GM18517 (cell line): ENCODE data around the gene LYPD6.

Experiments used
- ATAC-seq: cut with Tn5 transposase; IDR thresholded peaks from one replicate; pipeline ENCODE4 v1.9.1; 2021; ENCODE audit warnings: mild to moderate bottlenecking, moderate library complexity; ENCODE audit not compliant: unreplicated experiment

LYPD6 gene

DNA sequence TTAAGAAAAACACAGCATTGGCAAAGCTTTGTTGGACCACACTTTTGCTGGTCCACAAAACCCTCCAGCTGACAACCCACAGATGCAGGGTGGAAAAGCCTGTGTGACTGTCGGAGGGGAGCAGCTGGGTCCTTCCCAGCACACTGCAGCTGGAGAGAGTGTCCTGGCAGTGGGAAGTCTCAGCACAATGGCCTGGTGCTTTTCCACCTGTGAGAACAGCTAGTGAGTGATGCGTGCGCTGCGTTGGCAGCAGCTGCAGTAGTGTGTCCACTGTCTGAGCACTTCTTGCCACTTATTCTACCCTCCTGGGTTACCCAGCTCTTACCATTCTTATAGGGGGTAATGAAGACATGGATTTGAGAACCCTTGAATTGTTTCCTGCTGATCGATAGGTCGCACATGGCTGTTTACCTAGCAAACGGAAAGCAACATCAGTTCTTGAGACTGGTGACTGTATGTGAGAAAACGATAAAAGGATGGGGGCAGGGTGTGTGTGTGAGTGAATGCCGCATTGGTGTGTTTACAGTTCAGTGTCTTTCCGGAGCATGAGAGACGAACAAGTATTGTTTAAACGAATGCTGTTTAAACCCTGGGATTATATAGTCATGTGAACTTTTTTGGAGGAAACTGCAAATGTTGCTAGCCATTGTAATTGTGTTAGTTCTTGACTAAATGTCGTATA lies 69.7 kb downstream of the LYPD6 start:
- no peak for ATAC-seq

DNA sequence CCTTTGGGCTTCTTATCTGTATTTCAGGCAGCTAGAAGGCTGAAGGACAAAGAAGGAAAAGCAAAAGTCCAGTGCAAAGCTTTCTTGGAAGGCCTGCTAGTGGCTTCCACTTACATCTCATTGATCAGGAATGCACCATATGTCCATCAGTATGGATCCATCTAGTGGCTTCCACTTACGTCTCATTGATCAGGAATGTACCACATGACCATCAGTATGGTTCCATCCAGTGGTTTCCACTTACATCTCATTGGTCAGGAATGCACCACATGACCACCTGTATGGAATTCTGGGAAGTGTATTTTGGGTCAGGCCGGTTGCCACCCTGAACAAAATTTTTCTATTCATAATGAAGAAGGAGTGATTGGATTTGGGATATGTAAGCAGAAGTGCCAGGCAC lies 70.6 kb downstream of the LYPD6 start:
- no peak for ATAC-seq

DNA sequence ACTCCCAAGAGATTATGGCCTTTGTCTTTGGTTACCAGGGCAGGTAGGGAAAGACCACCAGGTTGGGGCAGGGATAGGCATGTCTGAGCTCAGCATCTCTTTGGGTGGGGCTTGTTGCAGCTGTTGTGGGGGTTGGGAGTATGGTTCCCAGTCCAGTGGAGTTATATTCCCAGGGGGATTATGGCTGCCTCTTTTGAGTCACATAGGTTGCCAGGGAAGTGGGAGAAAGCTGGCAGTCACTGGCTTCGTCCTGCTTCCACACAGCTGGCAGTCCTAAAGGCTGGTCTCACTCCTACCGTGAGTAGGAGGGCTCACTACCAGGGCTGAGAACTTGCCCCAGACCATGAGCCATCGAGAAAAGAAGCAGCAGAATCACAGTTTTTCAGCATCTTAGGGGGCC lies 79.1 kb downstream of the LYPD6 start:
- ATAC-seq = no peak

DNA sequence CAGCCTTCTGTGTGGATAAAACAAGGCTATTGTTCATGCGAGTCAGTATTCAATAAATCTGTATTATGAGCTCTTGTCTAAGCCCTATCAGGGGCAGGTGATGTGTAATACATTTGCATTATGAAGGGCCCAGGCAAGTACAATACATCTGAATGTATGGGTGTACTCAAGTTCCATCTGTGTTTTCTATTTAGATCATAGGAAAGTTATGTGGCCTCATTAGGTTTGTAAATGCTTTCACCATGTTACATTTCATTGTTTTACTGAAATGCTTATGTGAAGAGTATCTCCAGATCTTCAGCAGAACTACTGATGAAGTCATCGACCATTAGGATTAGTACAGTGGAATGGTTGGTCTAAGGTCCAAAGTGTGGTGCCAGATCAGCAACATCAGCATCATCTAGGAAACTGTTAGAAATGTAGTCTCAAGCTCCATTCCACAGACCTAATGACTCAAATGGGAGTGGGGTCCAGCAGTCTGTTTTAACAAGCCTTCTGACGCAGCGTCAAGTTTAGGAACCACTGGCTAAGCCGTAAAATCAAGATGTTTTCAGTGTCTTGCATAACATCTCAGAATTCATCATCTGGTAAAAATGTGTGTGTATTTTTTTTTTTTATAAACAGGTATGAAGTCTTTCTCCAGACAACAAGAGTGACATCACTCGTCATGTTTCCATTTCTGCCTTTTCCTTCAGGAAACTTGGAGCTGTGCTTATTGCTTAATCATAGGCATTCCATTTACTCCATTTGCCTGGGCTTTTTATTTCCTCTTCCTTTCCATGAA lies 80.5 kb downstream of the LYPD6 start:
- ATAC-seq = no peak

DNA sequence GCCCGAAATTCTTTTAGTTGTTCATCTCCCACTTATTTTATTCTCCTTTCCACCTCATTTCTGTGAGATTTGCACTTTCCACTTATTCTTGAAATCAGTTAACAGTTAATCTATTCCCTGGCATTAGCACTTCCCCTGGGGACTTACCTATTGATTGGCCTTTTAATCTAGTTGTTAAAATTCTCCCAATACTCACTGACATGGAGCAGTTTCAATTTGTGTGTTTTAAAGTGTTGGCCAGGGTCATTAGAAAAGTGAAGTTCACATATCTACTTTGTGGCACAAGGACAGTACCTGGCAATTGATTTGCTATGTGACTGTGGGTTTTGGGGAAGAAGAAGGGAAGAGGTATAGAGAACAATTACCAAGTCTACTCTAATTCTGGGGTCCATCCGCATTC lies 83.1 kb downstream of the LYPD6 start:
- ATAC-seq = no peak

DNA sequence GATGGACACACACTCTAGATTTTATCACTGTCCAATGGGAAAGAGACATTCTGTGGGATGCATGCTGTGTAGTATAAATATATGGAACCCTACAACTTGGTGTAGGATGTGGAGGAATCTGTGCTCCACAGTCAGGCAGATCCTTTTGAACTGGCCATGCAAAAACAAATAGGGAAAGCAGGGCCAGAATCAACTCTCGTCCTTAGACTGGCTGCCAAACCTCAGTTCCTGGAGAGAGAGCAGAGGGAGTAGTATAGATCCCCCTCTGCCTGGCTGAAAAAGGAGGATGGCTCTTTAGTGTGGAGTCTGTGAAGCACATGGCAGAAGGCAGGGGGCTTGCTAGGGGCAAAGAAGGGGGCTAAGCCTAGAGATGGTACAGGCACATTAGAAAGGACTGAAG lies 84.7 kb downstream of the LYPD6 start:
- ATAC-seq = no peak

DNA sequence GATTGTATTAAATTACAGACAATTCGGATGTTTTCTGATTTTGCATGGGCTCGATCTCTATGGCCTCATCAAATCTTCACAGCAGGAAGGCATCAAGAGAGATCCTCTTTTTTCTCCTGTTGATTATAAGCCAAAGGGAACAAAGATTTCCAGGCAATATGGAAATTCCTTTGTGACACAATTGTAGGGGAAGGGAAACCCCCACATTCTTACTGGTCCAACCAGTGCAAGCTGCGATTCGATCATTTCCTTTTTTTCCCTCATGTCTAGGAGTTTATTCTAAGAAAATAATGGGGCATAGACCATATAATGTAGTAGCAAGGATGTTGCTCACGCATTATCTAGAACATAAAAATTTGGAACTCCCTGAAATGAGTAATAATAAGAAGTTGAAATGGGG lies 87.7 kb downstream of the LYPD6 start:
- ATAC-seq = no peak

DNA sequence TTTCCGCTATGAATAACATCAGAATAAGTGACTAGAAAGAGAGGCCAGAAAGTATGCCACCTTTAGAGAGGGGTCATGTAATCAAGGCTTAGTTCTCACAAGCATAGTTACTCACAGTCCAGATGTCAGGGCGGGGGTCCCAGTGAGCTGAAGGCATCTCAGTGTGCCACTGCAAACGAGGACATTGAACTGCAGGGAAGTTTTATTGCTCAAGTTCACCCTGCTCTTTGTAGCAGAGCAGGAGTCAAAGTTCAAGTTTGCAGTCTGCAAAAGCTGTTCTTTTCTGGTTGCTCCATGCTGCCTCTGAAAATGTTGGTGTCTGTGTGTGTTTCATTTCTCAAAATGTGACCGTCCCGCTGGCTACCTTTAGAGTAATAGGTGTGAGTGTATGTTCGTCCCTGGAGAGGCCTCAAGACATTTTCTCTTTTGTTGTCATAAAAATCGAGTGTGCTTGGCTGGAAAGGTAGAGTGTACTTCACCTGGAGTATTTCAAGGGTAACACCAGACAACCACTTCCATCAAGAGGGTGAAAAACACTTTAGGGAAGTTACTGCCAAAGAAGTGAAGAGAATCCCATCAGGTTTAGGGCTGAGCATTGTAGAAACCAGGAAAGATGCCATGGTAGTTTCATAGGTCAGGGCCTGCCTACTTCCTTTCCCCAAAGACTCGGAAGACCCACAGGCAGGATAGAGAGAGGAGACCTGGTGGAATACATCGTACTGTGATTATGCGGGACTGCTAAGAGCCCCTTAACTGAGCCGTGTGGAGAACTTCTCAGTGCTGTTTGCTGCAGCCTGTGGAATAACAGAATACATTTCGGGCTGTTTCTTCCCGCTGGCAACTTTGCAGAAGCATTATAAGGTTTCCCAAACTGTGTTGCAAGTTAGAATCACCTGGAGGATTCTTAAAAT lies 89.9 kb downstream of the LYPD6 start:
- ATAC-seq = no peak

DNA sequence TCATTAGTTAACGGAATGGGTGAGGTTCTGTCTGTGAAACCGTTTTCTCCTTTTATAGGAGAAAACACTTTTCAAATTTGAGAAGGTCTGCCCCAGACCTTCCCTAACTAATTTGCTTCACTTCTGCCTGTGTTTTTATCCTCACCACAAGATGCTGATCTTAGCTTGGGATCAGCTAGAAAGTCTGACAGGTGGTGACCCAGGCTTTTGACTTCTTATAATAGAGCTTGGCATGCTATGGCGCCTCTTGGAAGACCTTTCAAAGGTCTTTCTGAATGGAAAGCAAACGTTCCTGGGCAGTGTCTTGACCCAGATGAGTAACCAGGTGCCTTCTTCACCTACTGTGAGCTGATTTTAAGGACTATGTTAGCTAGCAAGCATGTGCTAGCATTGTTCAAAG lies 91.4 kb downstream of the LYPD6 start:
- ATAC-seq = no peak

DNA sequence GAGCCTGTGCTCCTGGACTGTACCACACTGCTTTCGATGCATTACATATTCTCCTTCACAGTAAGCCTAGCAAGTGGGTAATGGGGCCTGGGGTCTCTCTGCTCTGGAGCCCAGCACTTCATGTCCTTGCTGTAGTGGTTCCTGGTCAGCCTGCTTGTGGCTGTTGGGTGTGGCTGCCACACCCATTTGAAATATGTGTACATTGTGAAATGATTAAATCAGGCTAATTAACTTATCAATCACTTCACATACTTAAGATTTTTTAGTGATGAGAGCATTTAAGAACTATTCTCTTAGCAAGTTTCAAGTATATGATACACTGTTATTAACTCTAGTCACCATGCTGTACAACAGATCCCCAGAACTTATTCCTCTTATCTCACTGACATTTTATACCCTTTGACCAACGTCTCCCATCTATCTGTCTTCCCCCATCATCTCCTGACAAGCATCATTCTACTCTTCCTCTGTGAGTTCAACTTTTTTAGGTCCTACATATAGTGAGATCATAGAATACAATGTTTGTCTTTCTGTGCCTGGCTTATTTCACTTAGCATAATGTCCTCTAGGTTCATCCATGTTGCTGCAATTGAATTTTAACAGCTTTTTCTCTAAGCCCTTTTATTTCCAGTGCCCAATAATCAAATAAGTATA lies 92.1 kb downstream of the LYPD6 start:
- ATAC-seq = no peak

DNA sequence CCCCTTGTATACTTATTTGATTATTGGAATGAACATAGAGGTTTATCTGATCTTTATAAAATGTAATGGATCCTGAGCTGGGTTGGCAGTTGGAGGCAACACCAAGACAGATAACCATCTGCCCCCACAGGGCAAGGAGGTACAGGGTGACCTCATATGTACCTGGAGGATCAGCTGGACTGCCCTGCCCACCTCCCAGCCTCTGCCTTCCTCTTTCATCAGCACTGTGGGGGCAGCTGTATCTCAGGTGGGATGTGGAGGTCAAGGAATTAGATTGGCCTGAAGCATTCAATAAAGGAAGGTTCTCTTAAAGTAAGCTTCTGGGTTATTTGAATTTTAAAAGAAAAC lies 92.6 kb downstream of the LYPD6 start:
- no peak for ATAC-seq

DNA sequence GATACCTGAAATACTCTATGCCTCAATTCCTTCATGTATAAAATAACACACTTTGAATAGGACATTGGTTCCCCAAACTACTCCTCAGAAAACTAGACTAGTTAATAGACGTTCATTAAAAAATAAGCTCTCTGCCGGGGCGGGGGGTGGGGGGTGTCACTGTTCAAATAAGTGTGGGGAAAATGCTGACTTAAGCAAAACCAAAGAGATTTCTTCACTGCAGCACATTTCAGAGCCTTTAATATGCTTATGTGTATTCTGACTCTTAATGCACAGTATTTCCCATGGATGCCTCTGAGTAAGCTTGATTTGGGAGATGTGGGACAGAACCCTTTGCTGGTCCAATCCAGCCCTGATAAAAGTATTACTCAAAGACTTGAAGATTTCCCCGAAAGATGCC lies 93.2 kb downstream of the LYPD6 start:
- ATAC-seq = no peak

DNA sequence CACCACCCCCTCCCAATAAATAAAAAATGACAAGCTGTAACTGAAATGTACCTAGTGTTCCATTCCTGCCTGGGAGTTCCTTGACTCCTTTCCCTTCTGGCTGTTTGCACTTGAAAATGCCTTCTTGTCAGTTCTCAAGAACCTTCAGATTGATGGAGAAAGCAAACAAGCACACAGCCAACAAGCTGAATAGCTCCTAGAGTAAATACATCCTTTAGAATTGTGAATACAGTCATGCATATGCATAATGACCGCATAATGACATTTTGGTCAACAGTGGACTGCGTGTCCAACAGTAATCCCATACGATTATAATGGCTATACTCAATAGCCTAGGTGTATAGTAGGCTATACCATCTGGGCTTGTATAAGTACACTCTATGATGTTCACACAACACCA lies 97.0 kb downstream of the LYPD6 start:
- ATAC-seq = no peak

DNA sequence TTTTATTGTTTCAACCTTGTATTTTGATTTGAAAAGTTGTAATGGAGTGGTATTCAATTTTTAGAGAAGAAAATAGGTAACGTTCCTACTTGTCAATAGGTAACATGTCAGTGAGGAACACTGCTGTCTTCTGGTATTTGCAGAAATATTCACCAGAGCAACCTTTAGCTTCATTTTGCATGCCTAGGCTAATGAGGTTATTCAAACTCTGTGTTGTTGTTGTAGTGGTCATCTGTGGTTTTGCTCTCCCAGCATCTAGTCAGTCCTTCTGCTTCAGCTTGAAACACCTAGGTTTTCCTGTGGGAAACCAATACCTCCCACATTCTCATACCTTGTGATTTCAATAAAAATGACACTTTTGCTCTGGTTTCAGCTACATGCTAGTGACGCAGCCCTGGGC lies 98.4 kb downstream of the LYPD6 start:
- no peak for ATAC-seq

DNA sequence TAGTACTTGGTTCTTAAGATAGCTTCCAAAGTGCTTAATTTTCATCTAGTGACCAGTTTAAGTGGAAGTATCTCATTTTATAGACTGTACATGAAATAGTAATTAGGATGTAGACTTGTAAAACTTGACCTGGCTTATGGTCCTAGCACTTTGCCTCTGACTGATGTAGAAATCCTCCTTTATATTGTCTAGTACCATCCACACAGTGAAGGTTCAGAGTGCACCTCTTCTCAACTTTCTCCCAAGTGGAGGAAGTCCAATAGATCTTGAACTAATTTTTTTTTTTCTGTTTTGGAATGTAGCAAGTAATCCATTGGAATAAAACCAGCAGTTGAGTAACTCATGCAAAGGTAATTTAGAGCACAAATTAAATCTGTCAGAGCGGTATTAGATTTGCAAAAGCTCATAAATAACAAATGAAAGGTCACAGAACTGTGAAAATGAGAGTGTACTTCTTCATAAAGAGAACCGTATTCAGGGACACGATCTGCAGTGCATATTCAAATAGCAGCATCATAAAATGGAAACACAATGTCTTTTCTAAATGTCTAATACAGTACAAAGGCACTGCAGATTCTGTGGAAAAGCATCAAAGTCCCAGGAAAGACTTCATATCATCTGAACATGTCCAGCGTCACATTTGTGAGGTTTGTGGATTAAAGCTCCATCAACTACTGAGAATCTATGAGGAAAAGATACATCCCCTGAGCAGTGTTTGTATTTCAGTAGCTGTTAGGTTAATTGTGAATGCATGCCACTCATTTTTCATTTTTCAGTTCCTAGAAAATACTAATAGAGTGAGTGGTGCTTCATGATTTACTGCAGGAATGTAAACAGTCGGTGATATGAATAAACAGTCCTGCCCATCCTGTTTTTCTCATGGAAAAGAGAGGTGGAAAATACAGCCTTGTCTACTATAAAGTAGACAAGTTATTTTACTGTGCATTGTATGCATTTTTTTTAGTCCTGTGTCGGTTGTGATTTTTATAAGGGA lies 100.7 kb downstream of the LYPD6 start:
- no peak for ATAC-seq

DNA sequence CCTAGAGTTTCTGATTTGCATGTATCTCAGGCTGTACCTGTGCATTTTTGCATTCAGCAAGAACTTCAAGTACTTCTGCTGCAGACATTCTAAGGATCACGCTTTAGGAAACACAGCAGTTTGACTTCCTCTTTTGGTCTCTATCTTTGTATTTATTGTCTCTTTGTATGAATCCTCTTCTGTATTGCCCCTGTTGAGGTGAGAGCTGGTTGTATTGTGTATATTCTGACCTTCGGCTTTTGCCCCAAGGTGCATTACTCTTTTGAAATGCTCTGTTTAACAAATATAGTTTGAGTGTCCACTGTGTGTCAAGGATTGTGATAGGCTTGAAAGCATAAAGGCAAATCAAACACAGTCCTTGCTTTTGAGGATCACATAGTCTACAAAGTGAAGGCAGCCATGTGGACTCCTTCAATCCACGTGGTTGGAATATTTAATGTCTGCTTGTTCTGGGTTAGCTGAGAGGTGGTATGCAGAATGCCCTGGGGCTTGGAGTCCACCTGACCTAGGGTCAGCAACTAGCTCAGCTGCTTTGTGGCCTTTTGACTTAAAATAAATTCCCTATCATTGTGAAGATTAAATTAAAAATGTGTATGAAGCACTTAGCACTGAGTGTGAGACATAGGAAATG lies 108.1 kb downstream of the LYPD6 start:
- ATAC-seq = no peak

DNA sequence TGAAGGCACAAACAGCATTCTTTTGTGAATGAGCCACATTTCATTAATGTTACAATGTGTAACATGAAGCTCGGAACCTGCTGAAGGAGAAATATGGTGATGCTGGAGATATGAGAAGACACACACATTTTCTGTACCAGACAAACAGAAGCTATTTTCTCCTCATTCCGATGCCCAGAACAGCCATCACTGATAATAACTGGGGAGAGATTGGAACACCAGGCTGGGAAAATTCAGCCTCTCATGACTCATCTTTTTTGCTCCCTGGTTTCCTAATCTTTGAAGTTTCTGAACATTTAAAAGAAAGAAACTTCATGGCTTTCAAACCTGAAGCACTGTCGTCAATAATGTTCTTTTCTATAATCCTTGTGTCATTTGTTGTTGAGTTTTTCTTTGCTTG lies 110.9 kb downstream of the LYPD6 start:
- no peak for ATAC-seq

DNA sequence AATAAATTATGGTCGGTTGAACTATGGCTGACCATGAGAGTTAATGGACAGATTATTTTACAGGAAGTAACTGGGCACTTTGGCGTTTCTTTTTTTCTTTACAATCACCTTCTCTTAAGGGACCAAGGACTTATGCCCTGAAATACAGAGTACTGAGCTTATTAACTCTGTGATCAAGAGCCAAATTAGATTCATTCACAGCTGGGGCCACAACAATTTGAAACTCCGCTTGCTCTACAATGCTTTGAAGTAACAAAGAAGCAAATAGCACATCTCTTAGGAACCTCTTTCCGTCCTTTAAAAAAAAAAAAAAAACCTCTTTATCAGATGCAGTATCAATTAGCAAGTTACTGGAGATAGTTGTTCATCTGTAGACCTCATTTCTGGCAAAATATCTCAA lies 112.0 kb downstream of the LYPD6 start:
- ATAC-seq = no peak

DNA sequence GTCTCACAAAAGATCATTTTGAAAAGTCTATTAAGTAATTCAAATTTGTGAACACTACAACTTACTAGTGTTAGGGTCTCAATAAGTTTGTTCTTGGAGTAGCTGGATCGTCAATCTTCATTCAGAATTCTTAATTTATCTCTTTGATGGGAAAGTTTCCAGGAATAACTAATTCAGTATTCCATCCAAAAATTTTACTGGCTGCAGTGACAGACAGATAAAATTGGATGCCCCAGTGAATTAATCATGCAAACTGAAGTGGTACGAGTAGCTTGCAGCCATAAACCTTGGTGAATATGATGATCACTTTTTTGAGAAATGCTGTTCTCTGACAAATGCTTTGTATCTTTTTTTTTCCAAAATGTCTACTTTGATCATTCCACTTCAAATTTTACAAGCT lies 112.8 kb downstream of the LYPD6 start:
- ATAC-seq = no peak

DNA sequence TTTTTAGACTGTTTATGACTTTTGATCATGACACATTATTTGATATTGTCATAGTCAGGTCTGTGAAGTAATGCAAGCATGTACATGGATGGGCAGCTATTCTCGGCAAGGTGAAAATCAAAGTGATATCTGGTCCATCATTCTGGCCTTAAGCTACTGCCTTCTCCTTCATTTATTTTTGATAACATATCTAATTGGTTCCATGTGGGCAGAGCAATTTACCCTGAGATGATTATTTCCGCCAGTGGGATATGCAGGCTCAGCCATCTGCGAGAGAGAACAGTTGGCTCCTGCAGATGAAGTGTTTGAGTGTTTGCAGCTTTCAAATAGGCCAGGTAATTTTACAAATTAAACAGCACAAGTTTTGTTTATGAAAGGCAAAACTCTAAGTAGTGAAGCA lies 116.4 kb downstream of the LYPD6 start:
- no peak for ATAC-seq
